ENCODE data around the gene ARHGAP42.

The ARHGAP42 gene

GRCh38 chr11:100932474-100933100 is 245.5 kb downstream of the ARHGAP42 start:
- Histone ChIP-seq H3K27me3 (no peaks in the 10 kb centered on the region), H3K9me3 (no peaks in the 10 kb centered on the region), H3K4me1 (ENCODE audit: control insufficient read depth in 1 of 2, insufficient read depth in 1 of 2, low read depth in 1 of 2, low read length in 1 of 2) (no peaks in the 10 kb centered on the region), H3K27ac (no peak overlapping the region), H3K36me3 (no peaks in the 10 kb centered on the region), H3K4me3 (ENCODE audit: low read depth in 1 of 2, low read length in 1 of 2) (no peak overlapping the region)
- TF ChIP-seq CTCF (IDR thresholded peaks at IDR 0.05): no peak

GRCh38 chr11:100936781-100937180 is 249.7 kb downstream of the ARHGAP42 start:
- H3K36me3 ChIP-seq: no peaks in the 10 kb centered on the region
- H3K27ac ChIP-seq: no peak overlapping the region
- H3K9me3 ChIP-seq: no peaks in the 10 kb centered on the region
- H3K4me3 ChIP-seq (ENCODE audit: low read depth in 1 of 2, low read length in 1 of 2): no peak overlapping the region
- H3K27me3 ChIP-seq: no peaks in the 10 kb centered on the region
- H3K4me1 ChIP-seq (ENCODE audit: control insufficient read depth in 1 of 2, insufficient read depth in 1 of 2, low read depth in 1 of 2, low read length in 1 of 2): no peaks in the 10 kb centered on the region
- TF ChIP-seq CTCF (IDR thresholded peaks at IDR 0.05): no peak

- Histone ChIP-seq H3K36me3 (no peaks in the 10 kb centered on the region), H3K27me3 (no peaks in the 10 kb centered on the region), H3K4me3 (ENCODE audit: low read depth in 1 of 2, low read length in 1 of 2) (no peak overlapping the region), H3K27ac (no peak overlapping the region), H3K4me1 (ENCODE audit: control insufficient read depth in 1 of 2, insufficient read depth in 1 of 2, low read depth in 1 of 2, low read length in 1 of 2) (no peaks in the 10 kb centered on the region), H3K9me3 (no peaks in the 10 kb centered on the region)
- TF ChIP-seq CTCF (IDR thresholded peaks at IDR 0.05): no peak
These were observed 252.5 kb downstream of the ARHGAP42 start for GRCh38 chr11:100939571-100939970.

- Histone ChIP-seq H3K27ac (no peak overlapping the region), H3K27me3 (no peaks in the 10 kb centered on the region), H3K36me3 (no peaks in the 10 kb centered on the region), H3K4me3 (ENCODE audit: low read depth in 1 of 2, low read length in 1 of 2) (no peak overlapping the region), H3K9me3 (no peaks in the 10 kb centered on the region), H3K4me1 (ENCODE audit: control insufficient read depth in 1 of 2, insufficient read depth in 1 of 2, low read depth in 1 of 2, low read length in 1 of 2) (no peaks in the 10 kb centered on the region)
- TF ChIP-seq CTCF (IDR thresholded peaks at IDR 0.05): no peak
These were observed 253.0 kb downstream of the ARHGAP42 start for GRCh38 chr11:100940111-100940510.

- H3K4me1 ChIP-seq (ENCODE audit: control insufficient read depth in 1 of 2, insufficient read depth in 1 of 2, low read depth in 1 of 2, low read length in 1 of 2): no peaks in the 10 kb centered on the region
- H3K27ac ChIP-seq: no peak overlapping the region
- H3K36me3 ChIP-seq: no peaks in the 10 kb centered on the region
- no peaks in the 10 kb centered on the region for H3K9me3 ChIP-seq
- H3K4me3 ChIP-seq (ENCODE audit: low read depth in 1 of 2, low read length in 1 of 2): no peak overlapping the region
- no peak for TF ChIP-seq CTCF (IDR thresholded peaks at IDR 0.05)
- H3K27me3 ChIP-seq: no peaks in the 10 kb centered on the region
These were observed 253.9 kb downstream of the ARHGAP42 start for GRCh38 chr11:100941033-100941432.

Measured in neutrophil (primary cell).